Measurements from ENCODE around the gene HEPACAM.

The HEPACAM gene

GRCh38 chr11:124942466-124943253 lies 6.8 kb upstream of the HEPACAM start:
- DNase-seq, result no peak

- no peak for DNase-seq
Measured at GRCh38 chr11:124941703-124942102, 5.9 kb upstream of the HEPACAM start.

GRCh38 chr11:124938970-124939369 lies 3.1 kb upstream of the HEPACAM start:
- DNase-seq, result no peak

GRCh38 chr11:124938206-124938765 lies 2.4 kb upstream of the HEPACAM start:
- DNase-seq, result no peak

- no peak for DNase-seq
Measured at GRCh38 chr11:124937336-124937935, 1.6 kb upstream of the HEPACAM start.

- DNase-seq, result no peak
Measured at GRCh38 chr11:124934862-124935547, 842 bp downstream of the HEPACAM start.

- DNase-seq, result no peak
Measured at GRCh38 chr11:124930799-124931198, 5.0 kb downstream of the HEPACAM start.

- no peak for DNase-seq
Measured at GRCh38 chr11:124928942-124929665, 6.7 kb downstream of the HEPACAM start.

GRCh38 chr11:124923296-124923695 lies 12.6 kb downstream of the HEPACAM start:
- DNase-seq, result no peak

- no peak for DNase-seq
Measured at GRCh38 chr11:124922831-124923230, 13.0 kb downstream of the HEPACAM start.

- peak; percentile 28 for DNase-seq
Measured at GRCh38 chr11:124920870-124921609, 14.8 kb downstream of the HEPACAM start.

- no peak for DNase-seq
Measured at GRCh38 chr11:124920356-124920755, 15.5 kb downstream of the HEPACAM start.

- DNase-seq, result no peak
Measured at GRCh38 chr11:124919898-124920297, 15.9 kb downstream of the HEPACAM start.

- DNase-seq, result no peak
Measured at GRCh38 chr11:124918950-124919349, 16.9 kb downstream of the HEPACAM start, which contains the start of gene HEPN1. HEPN1 (plus strand) TSS chr11:124919250.

GRCh38 chr11:124917115-124917637 lies 18.7 kb downstream of the HEPACAM start:
- peak; percentile 88 for DNase-seq

- DNase-seq, result no peak
Measured at GRCh38 chr11:124916370-124916710, 19.5 kb downstream of the HEPACAM start.

- DNase-seq, result no peak
Measured at GRCh38 chr11:124915541-124916369, 20.1 kb downstream of the HEPACAM start.

GRCh38 chr11:124902616-124903015 lies 33.2 kb downstream of the HEPACAM start:
- no peak for DNase-seq

GRCh38 chr11:124900464-124900863 lies 35.4 kb downstream of the HEPACAM start:
- no peak for DNase-seq

- no peak for DNase-seq
Measured at GRCh38 chr11:124899383-124900145, 36.3 kb downstream of the HEPACAM start.

Measured in NCI-H446 treated with DMSO at 0.1 percent for 48 hours (cell line).